ENCODE results near the gene DCTN2. TPM values are rescaled to one million over a fixed set of nuclear protein-coding genes. Genes with fewer than 3 reads are reported as not detected.

DCTN2 gene
- total and polyA plus RNA-seq, 4 experiments from 2014 or later, result 67.4 to 86.2 (median 70.0) TPM

DNA sequence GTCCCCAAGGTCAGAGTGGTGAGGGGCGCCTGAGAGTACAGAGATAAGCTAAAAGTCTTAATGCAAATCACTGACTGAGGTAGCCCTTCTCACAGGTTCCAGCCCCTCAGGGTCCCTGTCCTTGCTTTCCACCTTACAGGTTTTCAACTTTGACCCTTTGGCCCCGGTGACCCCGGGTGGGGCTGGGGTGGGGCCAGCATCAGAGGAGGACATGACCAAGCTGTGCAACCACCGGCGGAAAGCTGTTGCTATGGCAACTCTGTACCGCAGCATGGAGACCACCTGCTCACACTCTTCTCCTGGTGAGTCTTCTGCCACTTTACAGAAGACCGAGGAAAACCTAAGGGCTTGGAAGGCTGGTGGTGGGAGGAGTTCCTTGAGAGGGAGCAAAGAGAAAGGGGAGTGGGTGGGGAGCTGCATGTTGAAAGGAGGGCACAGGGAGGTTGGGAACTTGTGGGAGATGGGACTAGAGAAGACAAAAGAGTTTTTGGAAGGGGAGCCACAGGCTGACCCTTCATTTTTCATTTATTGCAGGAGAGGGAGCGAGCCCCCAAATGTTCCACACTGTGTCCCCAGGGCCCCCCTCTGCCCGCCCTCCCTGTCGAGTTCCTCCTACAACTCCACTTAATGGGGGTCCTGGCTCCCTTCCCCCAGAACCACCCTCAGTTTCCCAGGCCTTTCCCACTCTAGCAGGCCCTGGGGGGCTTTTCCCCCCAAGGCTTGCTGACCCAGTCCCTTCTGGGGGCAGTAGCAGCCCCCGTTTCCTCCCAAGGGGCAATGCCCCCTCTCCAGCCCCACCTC lies 22.0 kb downstream of the DCTN2 start:
- Mint-ChIP-seq H3K27me3 (peaks cover 0 to 2% of the 10 kb centered on the region in 2 donors), H3K4me3 (peak overlapping the region in 5 of 8 donors; percentile 17 to 97 (median 90)), H3K4me1 (peaks cover 24 to 46% (median 32%) of the 10 kb centered on the region in 4 donors), H3K9me3 (peaks cover 0 to 3% (median 0%) of the 10 kb centered on the region in 8 donors), H3K27ac (peak overlapping the region in 6 of 7 donors; percentile 52 to 99 (median 94)), H3K36me3 (peaks cover 4 to 65% of the 10 kb centered on the region in 2 donors)
- H3K4me1 ChIP-seq (ENCODE audit: insufficient read depth, low read length), result peaks cover 42% of the 10 kb centered on the region
- intact Hi-C loops (cut with micrococcal nuclease), result loop anchor here (5.0 kb wide), 1 partner anchor 87 kb away; the partner anchor contains the start of gene ARHGEF25
- H3K4me3 ChIP-seq (ENCODE audit: low read length in 2 of 2), result no peak overlapping the region
- H3K27me3 ChIP-seq (ENCODE audit: insufficient read depth, low read length), result no peaks in the 10 kb centered on the region
- peaks cover 31% of the 10 kb centered on the region for H3K36me3 ChIP-seq (ENCODE audit: insufficient read depth, low read length)
- ChIA-PET POLR2A (ENCODE audit: partially characterized antibody) (interaction anchor here (1.1 to 2.4 kb wide), 8 partner anchors 14 to 225 kb away, joined by 3 to 16 read pairs (median 6); partner anchors contain the start of genes ARHGAP9, DCTN2 and PIP4K2C), CTCF (ENCODE audit: partially characterized antibody) (interaction anchor here (0.7 to 1.8 kb wide), 5 partner anchors 48 to 96 kb away, joined by 3 to 9 read pairs (median 3); partner anchors contain the start of gene GLI1)
- H3K9me3 ChIP-seq (ENCODE audit: control insufficient read depth in 1 of 2, low read length in 2 of 2), result no peaks in the 10 kb centered on the region
- peak overlapping the region; percentile 96 for H3K27ac ChIP-seq (ENCODE audit: low read depth, low read length)
- DNase-seq, result no peak

DNA sequence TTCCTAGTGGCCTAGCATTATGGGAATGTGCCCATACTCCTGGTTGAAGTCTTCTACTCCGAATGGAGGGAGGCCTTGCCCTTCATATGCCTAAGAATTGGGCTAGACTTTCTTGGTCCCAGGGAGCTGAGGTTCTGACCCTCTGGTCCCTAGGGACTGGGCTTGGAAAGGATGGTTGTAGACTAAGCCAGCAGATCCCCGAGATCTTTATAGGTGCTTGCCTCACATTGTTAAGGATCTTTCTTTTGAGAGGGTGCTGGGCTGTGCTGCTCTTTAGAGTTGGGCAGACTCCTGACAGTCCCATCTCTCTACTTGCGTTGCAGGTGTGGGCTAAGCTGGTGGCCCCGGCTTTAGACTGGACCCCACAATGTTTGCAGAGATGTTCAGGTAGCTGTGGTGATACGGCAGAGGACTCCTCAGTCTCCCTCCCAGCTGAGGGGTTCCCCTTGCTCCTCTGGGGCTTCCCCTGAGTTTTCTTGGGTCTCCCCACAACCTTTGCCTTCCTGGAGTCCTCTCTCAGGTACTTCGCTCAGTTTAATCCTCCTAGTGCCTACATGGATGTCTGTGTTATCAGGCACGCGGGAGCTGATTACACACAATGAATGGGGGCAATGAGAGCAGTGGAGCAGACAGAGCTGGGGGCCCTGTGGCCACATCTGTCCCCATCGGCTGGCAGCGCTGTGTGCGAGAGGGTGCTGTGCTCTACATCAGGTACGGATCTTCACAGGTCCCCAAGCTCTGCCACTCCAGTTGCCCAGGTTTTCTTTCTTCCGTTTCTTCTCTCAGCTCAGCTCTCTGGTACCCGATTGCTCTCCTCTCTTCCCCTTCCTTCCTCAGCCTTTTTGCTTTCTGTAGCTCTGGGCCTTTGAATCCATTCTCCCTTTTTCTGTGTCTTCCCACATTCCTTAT lies 23.0 kb downstream of the DCTN2 start:
- H3K27ac Mint-ChIP-seq, result peak overlapping the region; percentile 92 to 99 (median 94)
- peaks cover 50% of the 10 kb centered on the region for H3K4me1 ChIP-seq (ENCODE audit: insufficient read depth, low read length)
- no peaks in the 10 kb centered on the region for H3K27me3 ChIP-seq (ENCODE audit: insufficient read depth, low read length)
- ChIA-PET POLR2A (ENCODE audit: partially characterized antibody) (interaction anchor here (1.0 to 2.4 kb wide), 10 partner anchors 9 to 226 kb away, joined by 3 to 16 read pairs (median 6); partner anchors contain the start of genes ARHGAP9, DCTN2, PIP4K2C and TSPAN31), CTCF (ENCODE audit: partially characterized antibody) (interaction anchor here (0.7 to 1.8 kb wide), 7 partner anchors 23 to 97 kb away, joined by 3 to 9 read pairs (median 3); partner anchors contain the start of genes DCTN2 and GLI1)
- peaks cover 30 to 52% (median 39%) of the 10 kb centered on the region in 4 donors for H3K4me1 Mint-ChIP-seq
- peak overlapping the region; percentile 87 to 97 (median 93) for H3K4me3 Mint-ChIP-seq
- no peaks in the 10 kb centered on the region for H3K9me3 ChIP-seq (ENCODE audit: control insufficient read depth in 1 of 2, low read length in 2 of 2)
- H3K36me3 Mint-ChIP-seq, result peaks cover 4 to 62% of the 10 kb centered on the region in 2 donors
- DNase-seq, result peak in 3 of 5 donors; percentile 7 to 58 (median 10)
- peaks cover 0 to 3% (median 0%) of the 10 kb centered on the region in 8 donors for H3K9me3 Mint-ChIP-seq
- peak overlapping the region; percentile 37 to 49 for H3K4me3 ChIP-seq (ENCODE audit: low read length in 2 of 2)
- H3K27me3 Mint-ChIP-seq, result peaks cover 0 to 2% of the 10 kb centered on the region in 2 donors
- H3K27ac ChIP-seq (ENCODE audit: low read depth, low read length), result peak overlapping the region; percentile 96
- H3K36me3 ChIP-seq (ENCODE audit: insufficient read depth, low read length), result peaks cover 23% of the 10 kb centered on the region
- intact Hi-C loops (cut with micrococcal nuclease), result loop anchor here (2.0 to 5.0 kb wide), 2 partner anchors 88 to 169 kb away; partner anchors contain the start of gene ARHGEF25

DNA sequence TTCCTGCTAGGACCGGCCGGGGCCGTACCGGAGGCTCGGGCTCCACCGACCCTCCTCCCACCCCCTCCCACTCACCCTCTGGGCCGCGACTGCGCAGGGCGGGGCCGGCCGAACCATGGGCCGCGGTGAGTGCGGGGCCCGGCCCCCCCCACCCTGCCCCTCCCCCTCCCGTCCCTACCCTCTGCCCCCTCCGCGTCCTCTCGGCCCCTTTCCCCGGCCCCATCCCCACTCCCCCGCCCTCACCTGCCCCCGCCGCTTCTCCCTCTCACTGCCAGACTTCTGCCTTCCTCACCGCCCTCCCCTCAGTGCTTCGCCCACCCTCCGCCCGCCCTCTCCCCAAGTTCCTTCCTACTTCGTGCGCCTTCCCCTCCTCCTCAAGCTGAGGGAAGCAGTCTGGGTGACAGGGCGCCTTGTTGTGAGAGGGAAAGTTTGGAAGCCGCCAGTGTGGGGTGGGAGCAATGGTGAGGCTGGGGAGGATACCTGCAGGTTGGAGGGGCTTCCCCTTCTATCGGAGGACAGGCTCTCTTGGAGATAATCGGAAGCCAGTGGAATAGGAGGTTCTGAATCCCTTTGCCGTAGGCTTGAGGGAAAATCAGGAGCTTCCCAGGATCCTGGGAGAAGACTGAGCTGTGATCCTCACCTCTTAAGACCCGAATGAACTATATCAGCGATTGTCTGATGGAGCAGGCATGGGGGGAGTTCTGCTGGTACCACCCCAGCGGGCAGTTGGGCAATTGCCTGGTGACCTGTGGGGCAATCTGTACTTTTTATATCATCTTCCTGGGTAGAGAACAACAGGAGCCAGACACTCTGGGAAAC lies 23.9 kb downstream of the DCTN2 start:
- H3K4me1 ChIP-seq (ENCODE audit: insufficient read depth, low read length), result peaks cover 59% of the 10 kb centered on the region
- H3K9me3 ChIP-seq (ENCODE audit: control insufficient read depth in 1 of 2, low read length in 2 of 2), result no peaks in the 10 kb centered on the region
- H3K27me3 Mint-ChIP-seq, result peaks cover 0 to 2% of the 10 kb centered on the region in 2 donors
- H3K27ac ChIP-seq (ENCODE audit: low read depth, low read length), result peak overlapping the region; percentile 96
- peaks cover 35 to 61% (median 46%) of the 10 kb centered on the region in 4 donors for H3K4me1 Mint-ChIP-seq
- peak overlapping the region; percentile 87 to 97 (median 93) for H3K4me3 Mint-ChIP-seq
- DNase-seq, result peak in 1 of 5 donors; percentile 77
- no peaks in the 10 kb centered on the region for H3K27me3 ChIP-seq (ENCODE audit: insufficient read depth, low read length)
- ChIA-PET CTCF (ENCODE audit: partially characterized antibody) (interaction anchor here (1.2 to 1.8 kb wide), 3 partner anchors 24 to 64 kb away, joined by 3 to 9 read pairs (median 3); partner anchors contain the start of genes DCTN2 and GLI1), POLR2A (ENCODE audit: partially characterized antibody) (interaction anchor here (0.6 to 2.4 kb wide), 8 partner anchors 10 to 1398 kb away, joined by 3 to 16 read pairs (median 5); partner anchors contain the start of genes ARHGAP9, DCTN2 and TSPAN31)
- H3K27ac Mint-ChIP-seq, result peak overlapping the region; percentile 92 to 99 (median 94)
- peaks cover 15% of the 10 kb centered on the region for H3K36me3 ChIP-seq (ENCODE audit: insufficient read depth, low read length)
- intact Hi-C loops (cut with micrococcal nuclease), result loop anchor here (1.0 to 5.0 kb wide), 4 partner anchors 60 to 170 kb away; partner anchors contain the start of gene ARHGEF25
- peaks cover 8 to 55% of the 10 kb centered on the region in 2 donors for H3K36me3 Mint-ChIP-seq
- H3K4me3 ChIP-seq (ENCODE audit: low read length in 2 of 2), result peak overlapping the region; percentile 37 to 49
- H3K9me3 Mint-ChIP-seq, result peaks cover 0 to 3% (median 0%) of the 10 kb centered on the region in 8 donors

DNA sequence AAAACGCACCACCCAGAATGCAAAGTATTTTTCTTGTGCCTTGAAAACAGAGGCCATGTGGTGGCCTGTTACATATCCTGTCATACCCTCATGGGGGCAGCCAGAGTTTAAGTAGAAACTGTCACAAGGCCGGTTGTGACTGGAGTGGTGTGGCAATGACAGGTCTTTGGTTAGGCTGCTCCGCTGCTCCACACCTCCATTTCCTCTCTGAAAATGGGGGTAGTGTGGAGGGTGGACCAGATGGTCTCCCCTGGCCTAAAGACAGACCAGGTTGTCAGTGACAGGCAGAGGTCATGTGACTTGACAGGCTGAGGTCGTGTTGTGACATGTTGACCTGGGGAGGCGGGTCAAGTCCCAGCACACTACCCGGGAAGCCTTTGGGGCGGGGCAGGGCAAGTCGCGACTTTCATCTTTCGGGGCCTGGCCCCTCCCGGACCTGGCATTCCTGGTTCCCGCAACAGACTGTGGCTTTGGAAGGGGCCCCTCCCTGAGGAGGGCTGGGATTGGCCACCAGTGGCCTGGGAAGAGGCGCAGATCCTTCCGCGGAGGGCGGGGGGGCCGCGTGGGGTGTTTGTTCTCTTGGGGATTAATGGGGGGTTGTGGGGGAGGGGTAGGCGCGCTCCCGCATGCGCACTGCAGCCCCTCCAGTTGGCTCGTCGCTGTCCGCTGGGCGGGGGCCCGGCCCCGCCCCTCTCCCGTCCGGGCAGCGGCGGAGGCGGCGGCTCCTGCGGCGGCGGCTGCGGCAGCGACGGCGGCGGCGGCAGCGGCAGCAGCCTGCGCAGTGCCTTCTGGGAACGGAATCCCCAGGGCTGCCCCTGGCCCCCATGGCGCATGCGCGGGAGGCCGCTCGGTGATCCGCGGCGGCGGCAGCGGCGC lies 24.7 kb downstream of the DCTN2 start, which contains the start of gene MBD6:
Gene MBD6 (plus strand): TSS at position 814 of the 876 bp plus-strand sequence. CDS start 1,480 bp downstream, outside the sequence.
- peaks cover 0 to 2% of the 10 kb centered on the region in 2 donors for H3K27me3 Mint-ChIP-seq
- H3K4me1 ChIP-seq (ENCODE audit: insufficient read depth, low read length), result peaks cover 63% of the 10 kb centered on the region
- peak within 1 kb of the TSS; percentile 99 to 100 (median 99) for H3K27ac Mint-ChIP-seq
- H3K27me3 ChIP-seq (ENCODE audit: insufficient read depth, low read length), result no peaks in the 10 kb centered on the region
- peaks cover 15 to 56% of the 10 kb centered on the region in 2 donors for H3K36me3 Mint-ChIP-seq
- peak; percentile 90 to 93 (median 92) for DNase-seq
- ChIA-PET CTCF (ENCODE audit: partially characterized antibody) (no interaction called here), POLR2A (ENCODE audit: partially characterized antibody) (interaction anchor here (0.6 to 2.4 kb wide), 4 partner anchors 12 to 1397 kb away, joined by 3 to 16 read pairs (median 4); partner anchors contain the start of genes ARHGAP9 and TSPAN31)
- peaks cover 0 to 3% (median 0%) of the 10 kb centered on the region in 8 donors for H3K9me3 Mint-ChIP-seq
- H3K4me1 Mint-ChIP-seq, result peaks cover 37 to 68% (median 51%) of the 10 kb centered on the region in 4 donors
- H3K9me3 ChIP-seq (ENCODE audit: control insufficient read depth in 1 of 2, low read length in 2 of 2), result no peaks in the 10 kb centered on the region
- intact Hi-C loops (cut with micrococcal nuclease), result loop anchor here (1.0 to 5.0 kb wide), 4 partner anchors 60 to 171 kb away; partner anchors contain the start of gene ARHGEF25
- peaks cover 12% of the 10 kb centered on the region for H3K36me3 ChIP-seq (ENCODE audit: insufficient read depth, low read length)
- H3K27ac ChIP-seq (ENCODE audit: low read depth, low read length), result peak within 1 kb of the TSS; percentile 96
- peak within 1 kb of the TSS; percentile 92 to 99 (median 96) for H3K4me3 Mint-ChIP-seq
- H3K4me3 ChIP-seq (ENCODE audit: low read length in 2 of 2), result peak within 1 kb of the TSS; percentile 55 to 63

DNA sequence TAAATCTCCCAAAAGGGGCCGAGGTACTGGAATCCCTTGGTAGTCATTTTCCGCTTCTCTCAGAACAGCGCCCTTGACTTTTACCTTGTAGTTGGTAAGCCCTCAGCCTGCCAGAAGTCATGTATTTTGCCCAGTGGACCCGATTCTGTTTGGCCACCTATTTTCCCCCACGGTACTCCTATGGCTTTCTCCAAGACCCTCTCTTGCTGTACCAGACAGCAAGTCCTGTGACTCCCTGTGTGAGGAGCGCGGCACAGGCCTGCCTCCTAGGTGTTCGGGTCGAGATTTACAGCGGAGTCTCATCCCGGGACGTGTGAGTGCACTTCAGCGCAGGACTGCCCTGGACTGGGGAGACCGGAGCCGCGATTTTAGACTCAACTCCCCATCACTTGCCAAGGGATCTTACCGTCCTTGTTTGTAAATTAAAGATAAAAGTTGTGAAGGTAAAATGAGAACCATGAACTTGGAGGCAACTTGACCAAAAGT lies 25.4 kb downstream of the DCTN2 start:
- Histone ChIP-seq H3K36me3 (ENCODE audit: insufficient read depth, low read length) (peaks cover 15% of the 10 kb centered on the region), H3K4me1 (ENCODE audit: insufficient read depth, low read length) (peaks cover 68% of the 10 kb centered on the region), H3K4me3 (ENCODE audit: low read length in 2 of 2) (no peak overlapping the region), H3K27ac (ENCODE audit: low read depth, low read length) (peak overlapping the region; percentile 96), H3K9me3 (ENCODE audit: control insufficient read depth in 1 of 2, low read length in 2 of 2) (no peaks in the 10 kb centered on the region), H3K27me3 (ENCODE audit: insufficient read depth, low read length) (no peaks in the 10 kb centered on the region)
- ChIA-PET POLR2A (ENCODE audit: partially characterized antibody) (interaction anchor here (1.1 to 4.0 kb wide), 7 partner anchors 10 to 837 kb away, joined by 3 to 82 read pairs (median 12); partner anchors contain the start of genes ARHGAP9, DCTN2 and TSPAN31), CTCF (ENCODE audit: partially characterized antibody) (interaction anchor here (1.0 to 1.7 kb wide), 3 partner anchors 9 to 45 kb away, joined by 3 to 4 read pairs (median 4); no protein-coding TSS in a partner anchor)
- Mint-ChIP-seq H3K9me3 (peaks cover 0 to 3% (median 0%) of the 10 kb centered on the region in 8 donors), H3K36me3 (peaks cover 20 to 57% of the 10 kb centered on the region in 2 donors), H3K27me3 (peaks cover 0 to 2% of the 10 kb centered on the region in 2 donors), H3K27ac (peak overlapping the region; percentile 99 to 100 (median 99)), H3K4me1 (peaks cover 37 to 71% (median 51%) of the 10 kb centered on the region in 4 donors), H3K4me3 (peak overlapping the region; percentile 90 to 99 (median 94))
- no peak for DNase-seq
- intact Hi-C loops (cut with micrococcal nuclease), result loop anchor here (1.0 to 5.0 kb wide), 5 partner anchors 59 to 219 kb away; partner anchors contain the start of gene ARHGEF25

Data from CD4-positive, alpha-beta memory T cell (primary cell).